GM12873 (cell line): ENCODE measurements around the gene SCUBE2.

ENCODE experiments used
- CTCF ChIP-seq: IDR thresholded peaks from 2 replicates; pipeline ENCODE4 v1.5.1; 2012; ENCODE audit warnings: low read depth, mild to moderate bottlenecking, moderate library complexity, low read length, control low read depth; ENCODE audit not compliant: insufficient read depth; ENCODE audit errors: missing control alignments

The SCUBE2 gene

DNA sequence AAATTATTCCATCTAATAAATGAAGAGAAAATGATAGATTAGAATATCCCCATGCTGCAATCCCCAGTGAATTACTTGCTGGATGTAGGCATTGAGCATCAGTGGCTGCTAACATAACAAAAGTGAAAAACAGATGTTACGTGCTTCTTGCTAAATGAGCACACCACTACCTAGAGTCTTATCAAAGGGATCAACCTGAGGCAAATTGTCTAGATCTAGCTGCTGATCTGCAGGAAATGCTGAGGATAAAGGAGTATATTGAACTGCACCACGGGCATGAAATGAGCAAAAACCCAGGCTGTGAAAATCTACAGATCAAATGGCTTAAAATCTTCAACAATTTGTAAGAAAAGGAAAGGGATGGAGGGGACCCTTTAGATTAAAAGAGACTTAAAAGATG is 45.3 kb upstream of the SCUBE2 start:
- TF ChIP-seq CTCF: no peak

DNA sequence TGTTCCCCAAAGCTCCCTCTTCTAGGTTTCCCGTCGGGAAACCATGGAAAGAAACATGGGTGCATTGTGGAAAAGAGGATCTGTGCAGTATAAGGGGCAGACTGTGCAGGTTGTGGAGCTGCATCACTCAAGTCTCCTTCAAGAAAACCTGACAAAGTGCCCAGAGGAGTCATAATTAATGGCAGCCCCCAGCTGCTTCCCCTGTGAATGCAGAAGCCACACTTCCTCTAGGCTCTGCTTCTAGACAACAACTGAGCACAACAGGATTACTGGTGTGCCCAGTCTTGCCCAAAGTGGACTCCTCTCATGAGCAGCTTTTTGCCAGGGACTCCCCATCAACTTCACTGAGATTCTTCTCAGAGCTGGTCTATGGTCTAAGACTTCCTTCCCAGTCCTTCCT is 42.6 kb upstream of the SCUBE2 start:
- TF ChIP-seq CTCF: no peak

- TF ChIP-seq CTCF: no peak
Observed at GRCh38 chr11:9132203-9132878, 40.9 kb upstream of the SCUBE2 start.

DNA sequence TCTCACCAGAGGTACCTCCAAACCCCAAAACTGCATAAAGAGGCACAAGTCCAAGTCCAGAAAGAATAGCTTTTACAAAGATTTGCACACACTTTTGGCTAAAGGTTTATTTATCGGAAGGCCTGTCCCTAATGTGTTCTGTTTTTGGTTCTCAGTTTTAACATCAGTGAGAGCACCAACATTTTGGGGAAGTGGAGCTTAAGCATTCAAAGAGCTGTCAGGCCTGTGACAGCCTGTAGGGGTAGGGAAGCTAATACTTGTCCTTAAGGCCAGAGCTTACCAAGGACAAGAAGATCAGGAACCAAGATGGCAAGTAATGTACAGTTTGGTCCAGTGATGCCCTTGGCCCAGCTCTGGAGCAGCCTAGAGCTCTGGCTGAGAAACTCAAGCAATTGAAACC is 38.9 kb upstream of the SCUBE2 start:
- peak; percentile 35 for TF ChIP-seq CTCF

- TF ChIP-seq CTCF: no peak
Observed at GRCh38 chr11:9126636-9127035, 35.2 kb upstream of the SCUBE2 start.

GRCh38 chr11:9125185-9125886 is 33.9 kb upstream of the SCUBE2 start:
- no peak for TF ChIP-seq CTCF

DNA sequence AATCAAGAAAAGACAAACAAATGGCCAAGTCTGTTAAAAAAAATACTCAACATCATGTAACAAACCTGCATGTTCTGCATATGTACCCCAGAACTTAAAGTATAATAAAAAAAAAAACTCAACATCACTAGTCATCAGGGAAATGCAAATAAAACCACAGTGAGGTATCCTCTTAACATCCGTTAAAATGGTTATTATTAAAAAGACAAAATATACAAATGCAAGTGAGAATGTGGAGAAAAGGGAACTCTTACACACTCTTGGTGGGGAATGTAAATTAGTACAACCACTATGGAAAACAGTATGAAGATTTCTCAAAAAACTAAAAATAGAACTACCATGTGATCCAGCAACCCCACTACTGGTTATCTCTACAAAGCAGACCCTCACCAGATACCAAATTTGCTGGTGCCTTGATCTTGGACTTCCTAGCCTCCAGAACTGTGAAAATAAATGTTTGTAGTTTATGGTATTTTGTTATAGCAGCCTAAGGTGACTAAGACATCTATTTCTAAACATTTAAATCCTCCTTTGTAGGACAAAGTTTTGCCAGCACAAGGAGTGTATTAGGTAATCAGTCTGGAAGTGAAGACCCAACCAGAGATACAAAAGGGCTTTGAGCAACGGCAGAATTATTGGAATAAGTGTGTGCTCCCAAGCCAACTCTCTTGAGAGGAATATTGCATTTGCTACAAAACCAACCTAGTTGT is 32.4 kb upstream of the SCUBE2 start:
- TF ChIP-seq CTCF: no peak
